Fibroblast of skin of right quadriceps (primary cell): ENCODE results near the gene CSF2.

Source experiments
- DNase-seq: peaks from one replicate; pipeline ENCODE4 v3.0.0-alpha.2; 2013

Gene CSF2

DNA sequence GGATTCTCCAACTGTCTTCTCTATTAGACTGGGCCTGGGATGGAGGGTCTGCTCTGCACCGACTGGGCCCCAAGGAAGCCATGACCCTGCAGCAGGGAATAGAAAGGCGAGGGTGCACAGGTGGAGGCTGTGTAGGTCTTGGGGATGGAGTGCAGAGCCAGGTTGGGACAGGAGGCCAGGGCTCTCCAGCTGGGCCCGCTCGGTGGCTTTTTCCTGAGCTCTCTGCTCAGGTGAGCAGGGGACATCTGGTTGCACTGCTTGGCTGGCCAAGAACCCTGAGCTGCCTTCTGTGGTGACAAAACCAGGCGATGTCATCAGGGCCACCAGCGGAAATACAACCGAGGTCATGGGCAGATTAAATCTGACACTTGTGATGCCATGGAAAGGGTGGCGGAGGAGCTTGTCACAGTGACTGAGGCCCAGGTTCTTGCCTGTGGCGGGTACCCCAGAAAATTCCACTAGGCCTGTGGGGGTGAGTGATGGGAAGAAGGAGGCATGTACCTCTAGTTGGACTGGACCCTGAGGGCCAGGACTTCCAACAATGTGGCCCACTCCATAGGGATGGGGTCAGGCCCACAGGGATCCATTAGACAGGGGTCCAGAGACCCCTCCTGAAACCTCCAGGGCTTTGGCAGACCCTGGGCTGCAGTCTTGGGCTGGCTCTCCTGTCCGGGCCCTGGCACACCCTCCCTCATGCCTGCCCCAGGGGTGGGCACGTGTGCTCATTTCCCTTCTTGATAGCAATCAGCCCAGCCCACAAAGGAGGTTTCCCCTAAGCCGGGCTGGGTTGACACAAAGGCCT lies 17.6 kb upstream of the CSF2 start:
- DNase-seq: no peak

- DNase-seq: no peak
Measured at GRCh38 chr5:132056610-132057497, 16.7 kb upstream of the CSF2 start.

- no peak for DNase-seq
Measured at GRCh38 chr5:132057498-132058255, 15.9 kb upstream of the CSF2 start.

DNA sequence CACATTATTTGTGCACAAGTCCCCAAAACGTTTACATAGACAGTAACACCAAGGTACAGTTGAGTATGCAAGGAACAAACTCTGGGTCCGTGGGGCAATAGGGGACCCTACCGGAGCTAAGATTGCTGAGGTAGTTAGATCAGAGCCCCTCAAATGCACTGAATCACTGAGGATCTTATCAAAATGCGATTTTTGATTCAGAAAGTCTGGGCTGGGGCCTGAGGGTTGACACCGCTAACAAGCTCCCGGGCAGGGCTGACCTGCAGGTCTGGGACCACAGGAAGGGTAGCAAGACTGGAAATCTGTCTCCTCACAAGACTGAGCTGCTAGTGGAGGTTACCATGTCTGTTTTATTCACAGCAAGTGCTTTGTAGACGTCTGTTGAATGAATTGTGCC lies 14.9 kb upstream of the CSF2 start:
- DNase-seq: no peak

- no peak for DNase-seq
Measured at GRCh38 chr5:132059043-132059695, 14.4 kb upstream of the CSF2 start.

DNA sequence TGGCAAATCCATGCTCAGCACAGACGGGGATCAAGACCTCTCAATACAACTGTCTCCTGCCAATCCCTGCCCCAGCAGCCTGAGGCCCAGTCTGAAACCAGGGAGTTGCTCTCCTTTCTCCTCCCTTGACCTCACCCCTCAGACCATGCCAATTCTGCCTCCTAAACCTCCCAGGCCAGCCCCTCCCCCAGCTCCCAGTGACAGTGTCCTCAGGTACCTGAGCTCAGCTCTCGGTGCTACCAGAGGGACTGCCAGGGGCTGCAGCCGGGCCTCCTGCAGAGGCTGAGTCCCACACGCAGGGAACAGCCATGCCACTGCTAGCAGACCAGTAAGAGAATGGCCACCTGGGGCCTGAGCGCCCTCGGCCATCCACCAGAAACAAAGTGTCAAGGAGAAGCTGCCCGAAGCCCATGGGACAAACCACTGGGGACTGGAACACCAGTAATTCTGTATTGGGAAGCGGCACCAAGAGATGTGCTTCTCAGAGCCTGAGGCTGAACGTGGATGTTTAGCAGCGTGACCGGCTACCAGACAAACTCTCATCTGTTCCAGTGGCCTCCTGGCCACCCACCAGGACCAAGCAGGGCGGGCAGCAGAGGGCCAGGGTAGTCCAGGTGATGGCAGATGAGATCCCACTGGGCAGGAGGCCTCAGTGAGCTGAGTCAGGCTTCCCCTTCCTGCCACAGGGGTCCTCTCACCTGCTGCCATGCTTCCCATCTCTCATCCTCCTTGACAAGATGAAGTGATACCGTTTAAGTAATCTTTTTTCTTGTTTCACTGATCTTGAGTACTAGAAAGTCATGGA lies 13.7 kb upstream of the CSF2 start:
- no peak for DNase-seq

- DNase-seq: no peak
Measured at GRCh38 chr5:132060501-132061161, 13.0 kb upstream of the CSF2 start, which contains the start of gene IL3. TSS of gene IL3 (plus strand) at chr5:132060655. CDS start at chr5:132060707, 52 bp downstream.

DNA sequence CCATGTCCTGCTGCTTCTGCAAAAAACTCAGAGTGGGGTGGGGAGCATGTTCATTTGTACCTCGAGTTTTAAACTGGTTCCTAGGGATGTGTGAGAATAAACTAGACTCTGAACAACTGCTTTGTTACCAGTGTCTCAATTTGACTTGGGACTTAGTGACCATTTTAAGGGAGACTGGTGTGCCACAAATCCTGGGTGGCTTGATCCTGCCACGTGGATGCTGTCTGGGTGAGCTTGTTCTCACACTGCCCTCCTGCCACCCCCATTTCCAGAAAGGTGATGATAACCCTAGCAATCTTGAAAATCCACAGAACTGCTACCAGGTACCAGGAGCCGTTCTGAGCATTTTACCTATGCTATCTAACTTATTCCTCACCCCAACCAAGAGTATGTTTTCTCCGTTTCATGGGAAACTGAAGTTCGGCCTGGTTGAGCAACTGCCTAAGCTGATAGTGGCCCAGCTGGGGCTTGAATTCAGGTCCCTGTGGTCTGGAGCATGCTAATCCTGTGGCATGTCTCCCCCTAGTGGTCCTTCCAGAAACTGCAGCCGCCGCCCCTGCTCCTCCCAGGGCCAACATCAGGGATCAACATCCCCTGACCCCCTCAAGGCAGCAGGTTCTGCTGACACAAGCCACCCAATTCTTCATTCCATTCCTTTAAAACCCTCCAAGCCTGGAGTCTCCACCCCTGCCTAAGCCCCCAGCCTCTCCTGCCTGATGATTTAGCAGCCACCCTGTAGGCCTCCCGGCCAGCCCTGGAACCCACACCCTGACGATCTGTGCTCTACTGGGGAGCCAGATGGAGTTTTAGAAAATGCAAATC lies 10.3 kb upstream of the CSF2 start:
- DNase-seq: peak; percentile 44

DNA sequence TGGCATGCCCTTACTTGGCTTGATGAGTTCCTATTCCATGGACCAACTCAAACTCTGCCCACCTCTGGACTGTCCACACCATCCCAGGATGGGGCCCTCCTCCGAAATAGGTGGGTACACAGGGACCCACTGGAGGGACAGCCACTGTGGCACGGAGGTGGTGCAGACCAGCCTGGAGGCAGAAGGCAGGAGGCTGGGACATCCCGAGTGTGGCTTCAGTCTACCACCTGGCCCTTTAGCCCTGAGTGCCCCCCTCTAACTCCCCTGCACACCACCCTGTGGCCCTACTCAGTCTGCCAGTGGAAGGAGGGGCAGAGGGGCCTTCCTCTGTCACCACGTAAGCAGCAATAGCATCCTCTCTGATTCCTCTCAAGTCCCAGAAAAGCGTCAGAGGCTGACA lies 9.4 kb upstream of the CSF2 start:
- no peak for DNase-seq

- peak; percentile 59 for DNase-seq
Measured at GRCh38 chr5:132064738-132065331, 8.8 kb upstream of the CSF2 start.

GRCh38 chr5:132065351-132065937 lies 8.1 kb upstream of the CSF2 start:
- DNase-seq: peak; percentile 65

DNA sequence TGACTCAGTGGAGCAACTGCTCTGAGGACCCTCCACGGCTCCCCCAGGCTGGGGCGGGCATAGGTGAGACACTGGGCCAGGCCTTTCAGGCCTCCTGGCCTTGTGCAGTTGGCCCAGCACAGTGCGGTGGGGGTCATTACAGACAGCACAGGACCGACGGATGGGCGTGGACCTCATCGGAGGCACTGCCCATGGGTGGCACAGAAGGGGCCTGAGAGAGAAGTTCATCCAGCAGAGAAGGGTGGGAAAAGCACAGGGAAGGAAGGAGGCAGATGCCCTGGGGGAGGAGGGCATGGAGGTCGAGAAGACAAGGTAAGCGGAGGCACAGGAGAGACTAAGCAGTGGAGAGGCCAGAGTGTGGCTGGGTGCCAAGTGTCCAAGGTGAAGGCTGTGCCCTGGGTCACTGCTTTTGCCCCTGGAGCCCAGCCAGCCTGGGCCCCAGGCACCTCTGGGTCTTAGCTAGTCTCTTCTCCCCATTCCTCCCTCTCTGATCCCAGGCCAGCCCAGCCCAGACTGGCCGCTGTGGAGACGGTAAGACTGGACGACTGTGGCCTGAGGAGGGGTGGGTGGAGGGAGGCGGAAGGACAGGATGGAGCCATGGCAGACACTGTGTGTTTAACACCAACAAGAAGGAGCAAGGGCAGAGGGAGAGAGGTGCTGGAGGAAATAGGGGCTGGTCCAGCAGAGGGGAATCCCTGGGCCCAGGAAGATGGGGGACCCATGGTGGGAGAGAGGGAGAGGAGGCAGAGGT lies 7.5 kb upstream of the CSF2 start:
- DNase-seq: no peak

- DNase-seq: no peak
Measured at GRCh38 chr5:132066871-132067270, 6.7 kb upstream of the CSF2 start.

DNA sequence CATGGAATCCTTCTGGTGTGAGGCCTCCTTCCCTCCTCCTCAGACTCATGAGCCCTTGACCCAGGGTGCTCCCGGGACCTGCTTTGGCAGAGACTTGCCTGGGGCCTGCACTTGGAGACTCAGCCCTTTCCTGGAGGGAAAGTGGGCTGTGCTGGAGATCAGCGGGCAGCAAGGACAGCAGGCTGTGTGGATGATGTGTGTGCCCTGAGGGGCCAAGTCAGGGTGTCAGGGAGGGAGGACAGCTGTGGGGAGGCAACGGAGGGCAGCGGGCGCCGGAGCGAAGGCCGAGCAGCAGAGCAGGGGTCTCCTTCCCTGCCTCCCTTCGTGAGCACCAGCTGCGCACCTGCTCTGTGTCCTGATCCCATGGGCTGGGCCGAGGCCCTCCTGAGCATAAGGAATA lies 6.1 kb upstream of the CSF2 start:
- DNase-seq: no peak

- DNase-seq: no peak
Measured at GRCh38 chr5:132067941-132068808, 5.4 kb upstream of the CSF2 start.

DNA sequence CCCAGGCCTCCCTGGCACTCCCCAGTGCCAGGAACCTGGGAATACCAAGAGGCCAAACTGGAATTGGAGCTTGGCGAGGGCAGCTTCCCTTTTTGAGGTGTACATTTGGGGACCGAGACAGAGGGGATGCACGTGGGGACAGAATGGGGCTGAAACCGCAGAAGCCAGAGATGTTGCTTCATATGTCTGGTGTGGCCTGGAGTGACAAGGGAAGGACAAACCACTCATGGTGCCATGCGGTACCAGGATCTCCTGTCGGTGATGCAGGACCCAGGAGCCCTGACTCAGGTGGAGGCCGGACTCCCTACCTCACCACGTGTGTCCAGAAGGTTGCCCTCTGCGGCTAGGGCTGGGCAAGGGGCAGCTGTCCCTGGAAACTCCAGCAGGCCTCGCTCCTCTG lies 4.0 kb upstream of the CSF2 start:
- DNase-seq: no peak

DNA sequence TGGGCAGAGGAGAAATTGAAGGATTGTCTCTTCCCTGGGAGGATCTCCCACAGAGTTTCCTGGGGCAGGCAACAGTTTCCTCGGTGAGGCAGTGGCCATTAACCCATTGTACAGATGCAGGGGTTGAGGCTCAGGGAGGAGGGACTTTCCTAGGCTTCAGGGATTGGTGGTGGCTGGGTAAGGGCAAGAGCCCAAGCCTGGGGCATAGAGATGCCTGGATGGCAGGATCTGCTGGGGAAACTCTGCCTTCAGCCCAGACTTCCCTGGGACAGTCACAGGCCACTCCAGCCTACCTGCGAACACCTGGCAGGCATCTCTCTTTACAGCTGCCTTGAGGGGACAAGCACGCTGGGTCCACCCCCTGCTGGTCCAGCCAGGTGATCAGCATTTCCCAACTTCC lies 3.6 kb upstream of the CSF2 start:
- DNase-seq: no peak
